IPS-NIHi11 (cell line): ENCODE measurements around the gene TRDMT1.

Source experiments
- DNase-seq: peaks from one replicate; pipeline ENCODE4 v3.0.0; 2012; ENCODE audit warnings: mixed read lengths, low spot score

The TRDMT1 gene

GRCh38 chr10:17209302-17209701 lies 7.8 kb upstream of the TRDMT1 start:
- DNase-seq: no peak

- no peak for DNase-seq
Measured at GRCh38 chr10:17208476-17208875, 7.0 kb upstream of the TRDMT1 start.

GRCh38 chr10:17206210-17206709 lies 4.8 kb upstream of the TRDMT1 start:
- DNase-seq: no peak

GRCh38 chr10:17203416-17203815 lies 1.9 kb upstream of the TRDMT1 start:
- no peak for DNase-seq

GRCh38 chr10:17202999-17203398 lies 1.5 kb upstream of the TRDMT1 start:
- DNase-seq: no peak

GRCh38 chr10:17202506-17202905 lies 1.0 kb upstream of the TRDMT1 start:
- no peak for DNase-seq

GRCh38 chr10:17201794-17202116 lies 283 bp upstream of the TRDMT1 start:
- DNase-seq: no peak

GRCh38 chr10:17200001-17200911 lies 1.2 kb downstream of the TRDMT1 start:
- DNase-seq: no peak

- DNase-seq: no peak
Measured at GRCh38 chr10:17199351-17199804, 2.1 kb downstream of the TRDMT1 start.

- DNase-seq: no peak
Measured at GRCh38 chr10:17196573-17196972, 4.9 kb downstream of the TRDMT1 start.

- DNase-seq: no peak
Measured at GRCh38 chr10:17196045-17196444, 5.4 kb downstream of the TRDMT1 start.

GRCh38 chr10:17195083-17195482 lies 6.4 kb downstream of the TRDMT1 start:
- no peak for DNase-seq

- no peak for DNase-seq
Measured at GRCh38 chr10:17190602-17191001, 10.9 kb downstream of the TRDMT1 start.

GRCh38 chr10:17188644-17189172 lies 12.8 kb downstream of the TRDMT1 start:
- DNase-seq: no peak

GRCh38 chr10:17185873-17186272 lies 15.6 kb downstream of the TRDMT1 start:
- DNase-seq: no peak

- DNase-seq: no peak
Measured at GRCh38 chr10:17183110-17183509, 18.4 kb downstream of the TRDMT1 start.

- no peak for DNase-seq
Measured at GRCh38 chr10:17181751-17182150, 19.7 kb downstream of the TRDMT1 start.

GRCh38 chr10:17181110-17181509 lies 20.4 kb downstream of the TRDMT1 start:
- DNase-seq: no peak

- no peak for DNase-seq
Measured at GRCh38 chr10:17179002-17179401, 22.5 kb downstream of the TRDMT1 start.

GRCh38 chr10:17178006-17178405 lies 23.5 kb downstream of the TRDMT1 start:
- DNase-seq: no peak

GRCh38 chr10:17177014-17177413 lies 24.5 kb downstream of the TRDMT1 start:
- no peak for DNase-seq

- no peak for DNase-seq
Measured at GRCh38 chr10:17176091-17176490, 25.4 kb downstream of the TRDMT1 start.

- DNase-seq: no peak
Measured at GRCh38 chr10:17175551-17175950, 25.9 kb downstream of the TRDMT1 start.

- DNase-seq: no peak
Measured at GRCh38 chr10:17174626-17175025, 26.8 kb downstream of the TRDMT1 start.
